ENCODE measurements around the gene TTLL9.

GRCh38 chr20:31862506-31862905 lies 7.9 kb upstream of the TTLL9 start:
- TF ChIP-seq CTCF (IDR thresholded peaks at IDR 0.05), result no peak
- no peak for TF ChIP-seq POLR2AphosphoS5 (IDR thresholded peaks at IDR 0.05)
- TF ChIP-seq POLR2A (IDR thresholded peaks at IDR 0.05), result no peak

Data from breast epithelium (tissue), 3 donors.